HCT116 (cell line): Measurements from ENCODE around the gene NLRP1. TPM values are rescaled to one million over a fixed set of nuclear protein-coding genes. Genes with fewer than 3 reads are reported as not detected.

Experiments
- ATAC-seq: fragments of 200-7000 bp; cut with Tn5 transposase; 2 replicates; pipeline ENCODE4 v1.9.1; 2020; ENCODE audit warnings: mild to moderate bottlenecking, moderate library complexity
- BruUV-seq: library from RNA; stranded (reverse); fragments of 400-500 nt; replicated peaks from 2 replicates; lab custom pipeline; 2021; lab: Mats Ljungman, UMichigan
- CTCF ChIA-PET: fragments of 300-600 bp; sonication (Branson Sonifier 250); formaldehyde crosslinking; loops from one replicate; lab custom pipeline; 2021; ENCODE audit warnings: antibody characterized with exemption; lab: Charles Lee
- POLR2A ChIA-PET: fragments of 300-600, 350-600 bp; sonication (Branson Sonifier 250); formaldehyde crosslinking; loops from one replicate; lab custom pipeline; 2021; ENCODE audit warnings: antibody characterized with exemption; lab: Charles Lee
- RAD21 ChIA-PET, 2 experiments: fragments of 300-600 bp; sonication (Branson Sonifier 250); formaldehyde crosslinking; loops; one replicate each; lab custom pipeline; 2023; ENCODE audit warnings: low total read pairs in 2 of 2; ENCODE audit not compliant: uncharacterized antibody in 2 of 2, unreplicated experiment in 2 of 2, low non-redundant PET in 1 of 2; lab: Charles Lee
- DNase-seq: peaks from one replicate; pipeline ENCODE4 v3.0.0-alpha.2; 2010; ENCODE audit warnings: low read depth, low spot score
- H2AFZ ChIP-seq: fragments of 200-600 bp; shearing (Covaris generic), sonication (generic); 2 replicates; pipeline ENCODE4 v1.6.1; 2017; ENCODE audit warnings: low read depth, mixed run types, mixed read lengths, antibody characterized with exemption, low read length; ENCODE audit not compliant: poor library complexity, severe bottlenecking
- H3K27ac ChIP-seq: 2 replicates; pipeline ENCODE4 v1.5.1; 2012; ENCODE audit warnings: low read depth, low read length
- H3K27me3 ChIP-seq: fragments of 200-600 bp; sonication (generic); 2 replicates; pipeline ENCODE4 v1.6.1; 2016; ENCODE audit warnings: mixed run types, low read length, mixed read lengths; ENCODE audit not compliant: insufficient read depth
- H3K36me3 ChIP-seq, 2 experiments: fragments of 200-500 bp in 1 of 2; fragments of 200-600 bp in 1 of 2; sonication (Bioruptor generic) in 1 of 2; sonication (generic) in 1 of 2; 2 replicates each; pipeline versions ENCODE4 v1.5.1 to v1.6.1; 2014 to 2016; ENCODE audit warnings: low read length in 2 of 2, inconsistent platforms in 1 of 2, mixed read lengths in 1 of 2, mixed run types in 1 of 2; ENCODE audit not compliant: insufficient read depth in 2 of 2, control insufficient read depth in 1 of 2
- H3K4me1 ChIP-seq, 2 experiments: fragments of 200-600 bp in 1 of 2; sonication (generic) in 1 of 2; 2 replicates each; pipeline versions ENCODE4 v1.5.1 to v1.6.1; 2012 to 2017; ENCODE audit warnings: low read length in 2 of 2, inconsistent platforms in 1 of 2, mild to moderate bottlenecking in 1 of 2, mixed read lengths in 1 of 2, mixed run types in 1 of 2, moderate library complexity in 1 of 2; ENCODE audit not compliant: insufficient read depth in 2 of 2, control insufficient read depth in 1 of 2
- H3K4me2 ChIP-seq: fragments of 200-600 bp; sonication (generic); 2 replicates; pipeline ENCODE4 v1.6.1; 2017; ENCODE audit warnings: mixed run types, low read length, mixed read lengths
- H3K4me3 ChIP-seq, 2 experiments: fragments of 200-600 bp in 1 of 2; sonication (generic) in 1 of 2; replicated peaks in 1 of 2; 2 replicates each; pipeline ENCODE4 v1.5.1; 2011 to 2016; ENCODE audit warnings: low read length in 2 of 2, control low read depth in 1 of 2, low read depth in 1 of 2, mild to moderate bottlenecking in 1 of 2, mixed read lengths in 1 of 2, mixed run types in 1 of 2
- H3K79me2 ChIP-seq: fragments of 200-600 bp; sonication (generic); 2 replicates; pipeline ENCODE4 v1.6.1; 2017; ENCODE audit warnings: mild to moderate bottlenecking, mixed run types, low read length, moderate library complexity, mixed read lengths; ENCODE audit not compliant: insufficient read depth
- H3K9ac ChIP-seq: fragments of 200-600 bp; sonication (generic); 2 replicates; pipeline ENCODE4 v1.6.1; 2016; ENCODE audit warnings: low read length, mixed read lengths
- H3K9me2 ChIP-seq: fragments of 200-600 bp; sonication (generic), shearing (Covaris generic); 2 replicates; pipeline ENCODE4 v1.6.1; 2017; ENCODE audit warnings: mixed run types, mild to moderate bottlenecking, moderate library complexity; ENCODE audit not compliant: insufficient read depth
- H3K9me3 ChIP-seq, 2 experiments: fragments of 200-500 bp in 1 of 2; fragments of 200-600 bp in 1 of 2; sonication (Bioruptor generic) in 1 of 2; sonication (generic) in 1 of 2; 2 replicates each; pipeline ENCODE4 v1.6.1; 2014 to 2017; ENCODE audit warnings: low read length in 2 of 2, mixed read lengths in 2 of 2, inconsistent platforms in 1 of 2, low read depth in 1 of 2, mild to moderate bottlenecking in 1 of 2, mixed run types in 1 of 2, moderate library complexity in 1 of 2; ENCODE audit not compliant: control insufficient read depth in 1 of 2, insufficient read depth in 1 of 2
- H4K20me1 ChIP-seq: fragments of 200-600 bp; sonication (generic), shearing (Covaris generic); 2 replicates; pipeline ENCODE4 v1.6.1; 2017; ENCODE audit warnings: mixed run types, mild to moderate bottlenecking, moderate library complexity; ENCODE audit not compliant: insufficient read depth
- EZH2 ChIP-seq: fragments of 200-600 bp; sonication (generic); IDR thresholded peaks from 2 replicates; pipeline ENCODE4 v1.6.1; 2017; ENCODE audit warnings: antibody characterized with exemption, mixed run types
- SP1 ChIP-seq: IDR thresholded peaks from 2 replicates; pipeline ENCODE4 v1.6.1; 2012; ENCODE audit warnings: low read depth
- ZFX ChIP-seq: fragments of 450-650 bp; IDR thresholded peaks from 2 replicates; pipeline ENCODE4 v1.6.1; 2017
- intact Hi-C: fragments of 100-400 bp; cut with micrococcal nuclease; formaldehyde crosslinking; loops from 2 replicates; pipeline ENCODE4 v1.10.0; 2022
- total RNA-seq: library from RNA; stranded (reverse); gene quantifications from one replicate; pipeline ENCODE4 v1.2.1, GENCODE V29; 2021; ENCODE audit not compliant: unreplicated experiment

Gene NLRP1
- total RNA-seq, 1 experiment from 2014 or later: 7.2 TPM

DNA sequence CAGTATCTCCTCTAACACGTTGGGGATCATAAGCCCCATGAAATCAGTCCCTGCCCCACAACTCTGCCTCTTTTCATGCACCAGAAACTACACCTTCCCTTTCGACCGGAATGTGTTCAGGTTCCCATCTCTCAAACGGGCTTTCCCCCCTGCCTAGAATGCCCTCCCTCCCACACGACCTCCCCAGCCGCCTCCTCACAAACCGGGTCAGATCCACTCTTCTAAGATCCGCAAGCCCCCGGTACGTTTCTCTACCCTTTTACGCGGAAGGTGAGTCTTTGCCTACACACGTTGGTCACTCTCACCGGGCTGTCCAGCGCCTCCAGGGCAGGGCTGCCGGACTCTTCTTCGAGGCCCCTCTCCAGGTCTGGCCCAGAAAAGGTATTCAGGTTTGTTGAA lies 116.2 kb downstream of the NLRP1 start:
- H3K4me2 ChIP-seq: peak overlapping the region; percentile 82
- POLR2A ChIA-PET: interaction anchor here (1.2 to 1.4 kb wide), 2 partner anchors 18 to 49 kb away, joined by 3 to 11 read pairs; partner anchors contain the start of genes DERL2, MIS12, NUP88 and RPAIN
- no peak for TF ChIP-seq SP1
- TF ChIP-seq EZH2: no peak
- TF ChIP-seq ZFX: no peak
- H3K9me3 ChIP-seq: no peaks in the 10 kb centered on the region
- DNase-seq: no peak
- H3K36me3 ChIP-seq: peaks cover 0 to under 1% of the 10 kb centered on the region in 2 experiments; a peak in 1 of 4 replicates
- H3K27ac ChIP-seq: peak overlapping the region; percentile 83
- peak overlapping the region; percentile 92 to 94 for H3K4me3 ChIP-seq
- no peaks in the 10 kb centered on the region for H3K27me3 ChIP-seq
- RAD21 ChIA-PET: no interaction called here
- H3K4me1 ChIP-seq: peaks cover 0 to 17% of the 10 kb centered on the region in 2 experiments; a peak in 2 of 4 replicates
- BruUV-seq: no TSS peak
- CTCF ChIA-PET: interaction anchor here (1.4 to 1.7 kb wide), 2 partner anchors 29 kb away, joined by 4 to 6 read pairs; partner anchors contain the start of gene C1QBP
- H2AFZ ChIP-seq: no peak overlapping the region
- H3K9me2 ChIP-seq: no peaks in the 10 kb centered on the region
- intact Hi-C loops: no loop called here
- peaks cover 11% of the 10 kb centered on the region; the same call in 1 of the 2 replicates for H4K20me1 ChIP-seq
- ATAC-seq: peak; percentile 19
- peaks cover 56% of the 10 kb centered on the region for H3K79me2 ChIP-seq
- H3K9ac ChIP-seq: peak overlapping the region; percentile 91

DNA sequence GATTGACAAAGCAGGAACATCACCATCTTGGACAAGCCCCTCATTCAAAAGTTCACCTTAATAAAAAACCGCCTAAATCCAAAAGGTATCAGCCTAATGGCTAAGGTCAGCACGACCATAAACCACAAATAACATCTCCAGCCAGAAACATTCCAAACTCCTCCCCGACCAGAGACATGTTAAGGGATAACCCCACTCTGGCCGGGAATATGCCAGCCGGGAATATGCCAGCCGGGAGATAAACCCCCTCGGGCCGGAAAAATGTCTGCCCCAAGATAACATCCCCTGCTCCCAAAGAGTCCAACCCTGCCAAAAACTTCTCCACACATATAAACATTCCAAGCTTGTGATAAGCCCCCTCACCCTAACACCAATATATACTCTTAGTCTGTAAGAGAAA lies 116.9 kb downstream of the NLRP1 start:
- H3K27ac ChIP-seq: no peak overlapping the region; the same call in 1 of the 2 replicates
- TF ChIP-seq EZH2: no peak
- no peaks in the 10 kb centered on the region for H3K9me3 ChIP-seq
- DNase-seq (no peak), ATAC-seq (no peak)
- H3K36me3 ChIP-seq: peaks cover 0 to 1% of the 10 kb centered on the region in 2 experiments; a peak in 2 of 4 replicates
- POLR2A ChIA-PET: no interaction called here
- peaks cover 63% of the 10 kb centered on the region for H3K79me2 ChIP-seq
- peaks cover 11% of the 10 kb centered on the region; the same call in 1 of the 2 replicates for H4K20me1 ChIP-seq
- H3K4me3 ChIP-seq: peak overlapping the region; percentile 92 to 94
- H3K27me3 ChIP-seq: no peaks in the 10 kb centered on the region
- H2AFZ ChIP-seq: no peak overlapping the region
- H3K4me2 ChIP-seq: peak overlapping the region; percentile 82
- intact Hi-C loops: no loop called here
- H3K4me1 ChIP-seq: peaks cover 0 to 17% of the 10 kb centered on the region in 2 experiments; a peak in 2 of 4 replicates
- no TSS peak for BruUV-seq
- RAD21 ChIA-PET: no interaction called here
- H3K9me2 ChIP-seq: no peaks in the 10 kb centered on the region
- H3K9ac ChIP-seq: peak overlapping the region; percentile 91
- CTCF ChIA-PET: interaction anchor here (1.4 kb wide), 1 partner anchor 28 kb away, joined by 4 read pairs; the partner anchor contains the start of gene C1QBP
